Left lung (tissue), 10 donors: ENCODE data around the gene PMM2. TPM values are rescaled to one million over a fixed set of nuclear protein-coding genes. Genes with fewer than 3 reads are reported as not detected.

Source experiments
- ATAC-seq: fragments of 200-7000 bp; cut with Tn5 transposase; one replicate; pipeline ENCODE4 v1.9.1; 2020; ENCODE audit warnings: moderate library complexity
- DNase-seq, 4 donors: peaks; one replicate each; pipeline ENCODE4 v3.0.0-alpha.2; 2013 to 2020
- H3K27ac ChIP-seq, 2 donors: fragments of 200-600 bp; sonication (generic) in 1 of 2; one replicate each; pipeline versions ENCODE4 v1.5.0 to v1.8.0; 2020 to 2021
- H3K27me3 ChIP-seq, 2 donors: fragments of 200-600 bp; sonication (generic) in 1 of 2; one replicate each; pipeline versions ENCODE4 v1.5.0 to v1.8.0; 2020 to 2021
- H3K36me3 ChIP-seq, 2 donors: fragments of 200-600 bp; sonication (generic) in 1 of 2; one replicate each; pipeline versions ENCODE4 v1.5.0 to v1.8.0; 2020 to 2021
- H3K4me1 ChIP-seq, 2 donors: fragments of 200-600 bp; one replicate each; pipeline ENCODE4 v1.8.0; 2021
- H3K4me3 ChIP-seq, 2 donors: fragments of 200-600 bp; sonication (generic) in 1 of 2; one replicate each; pipeline versions ENCODE4 v1.5.0 to v1.8.0; 2020 to 2021; ENCODE audit warnings: mild to moderate bottlenecking in 1 of 2
- H3K9me3 ChIP-seq, 2 donors: fragments of 200-600 bp; sonication (generic) in 1 of 2; one replicate each; pipeline versions ENCODE4 v1.5.0 to v1.8.0; 2020 to 2021
- intact Hi-C, 2 donors: fragments of 100-400 bp; cut with DNase I; formaldehyde crosslinking; loops; one replicate each; pipeline versions ENCODE4 v1.11.2 to v1.14.2; 2022
- polyA plus RNA-seq, 6 donors: library from polyadenylated mRNA; unstranded; fragments of 120-200 nt; gene quantifications; one replicate each; pipeline ENCODE4 v1.2.1, GENCODE V29; 2013; ENCODE audit not compliant: insufficient read length in 6 of 6
- total RNA-seq, 2 donors: library from RNA; stranded (reverse); fragmentation: NEBNext Ultra II Directional; extraction: Animal tissue kit (Norgen Biotek cat#: 25700); gene quantifications; one replicate each; pipeline ENCODE4 v1.2.1, GENCODE V29; 2021
- TF ChIP-seq, protein P1 (sequence below), 2 donors: fragments of 200-600 bp; sonication (generic) in 1 of 2; IDR thresholded peaks; one replicate each; pipeline versions ENCODE4 v1.5.0 to v1.8.0; 2021; ENCODE audit warnings: antibody characterized with exemption in 2 of 2
- donor health status: DM: no; HTN: yes; CAD: no.
- donor health status: DM: no; HTN: no; CAD: no.

The PMM2 gene
- total and polyA plus RNA-seq, 8 donors, result 19.2 to 38.2 (median 22.9) TPM

DNA sequence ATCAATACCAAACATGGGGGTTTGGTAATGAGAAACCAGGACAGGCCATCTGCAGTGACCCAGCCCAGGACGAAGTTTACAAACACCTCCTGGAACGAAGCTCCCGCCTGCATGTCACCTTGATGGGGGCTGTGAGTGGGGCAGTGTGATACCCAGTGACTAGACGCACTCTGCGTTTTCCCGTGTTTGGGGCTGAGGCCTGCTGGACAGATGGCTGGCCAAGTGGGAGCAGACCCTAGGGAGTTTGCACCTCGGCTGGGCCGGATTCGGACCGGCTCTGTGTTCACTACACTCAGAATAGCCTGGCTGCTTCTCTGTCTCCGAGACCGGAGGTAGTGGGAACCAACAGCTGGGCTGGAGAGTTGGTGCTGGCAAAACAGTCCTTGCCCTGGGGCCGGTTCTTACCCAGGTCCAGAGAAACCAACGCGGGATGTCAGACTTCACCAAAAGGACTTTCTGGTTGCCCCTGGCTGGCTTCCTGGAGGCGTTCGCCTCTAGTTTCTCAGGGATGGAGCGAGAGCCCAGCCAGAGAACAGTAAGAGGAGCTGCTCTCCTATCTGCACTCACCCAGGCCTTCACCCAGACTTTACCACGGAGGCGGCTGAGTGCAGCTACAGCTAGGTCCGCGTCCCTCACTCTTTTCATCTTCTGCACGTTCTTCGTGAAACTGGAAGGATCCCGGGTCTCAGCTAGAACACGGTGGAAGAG, 50.7 kb downstream of the PMM2 start:
- DNase-seq (no peak), ATAC-seq (no peak)
- intact Hi-C loops, result no loop called here
- Histone ChIP-seq H3K27me3 (no peaks in the 10 kb centered on the region), H3K4me3 (no peak overlapping the region), H3K4me1 (peaks cover 0 to 28% of the 10 kb centered on the region in 2 donors), H3K27ac (peak overlapping the region in 1 of 2 donors; percentile 68), H3K36me3 (peaks cover 0 to 74% of the 10 kb centered on the region in 2 donors), H3K9me3 (no peaks in the 10 kb centered on the region)
- TF ChIP-seq, protein P1, sequence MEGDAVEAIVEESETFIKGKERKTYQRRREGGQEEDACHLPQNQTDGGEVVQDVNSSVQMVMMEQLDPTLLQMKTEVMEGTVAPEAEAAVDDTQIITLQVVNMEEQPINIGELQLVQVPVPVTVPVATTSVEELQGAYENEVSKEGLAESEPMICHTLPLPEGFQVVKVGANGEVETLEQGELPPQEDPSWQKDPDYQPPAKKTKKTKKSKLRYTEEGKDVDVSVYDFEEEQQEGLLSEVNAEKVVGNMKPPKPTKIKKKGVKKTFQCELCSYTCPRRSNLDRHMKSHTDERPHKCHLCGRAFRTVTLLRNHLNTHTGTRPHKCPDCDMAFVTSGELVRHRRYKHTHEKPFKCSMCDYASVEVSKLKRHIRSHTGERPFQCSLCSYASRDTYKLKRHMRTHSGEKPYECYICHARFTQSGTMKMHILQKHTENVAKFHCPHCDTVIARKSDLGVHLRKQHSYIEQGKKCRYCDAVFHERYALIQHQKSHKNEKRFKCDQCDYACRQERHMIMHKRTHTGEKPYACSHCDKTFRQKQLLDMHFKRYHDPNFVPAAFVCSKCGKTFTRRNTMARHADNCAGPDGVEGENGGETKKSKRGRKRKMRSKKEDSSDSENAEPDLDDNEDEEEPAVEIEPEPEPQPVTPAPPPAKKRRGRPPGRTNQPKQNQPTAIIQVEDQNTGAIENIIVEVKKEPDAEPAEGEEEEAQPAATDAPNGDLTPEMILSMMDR (IDR thresholded peaks at IDR 0.05), result no peak

DNA sequence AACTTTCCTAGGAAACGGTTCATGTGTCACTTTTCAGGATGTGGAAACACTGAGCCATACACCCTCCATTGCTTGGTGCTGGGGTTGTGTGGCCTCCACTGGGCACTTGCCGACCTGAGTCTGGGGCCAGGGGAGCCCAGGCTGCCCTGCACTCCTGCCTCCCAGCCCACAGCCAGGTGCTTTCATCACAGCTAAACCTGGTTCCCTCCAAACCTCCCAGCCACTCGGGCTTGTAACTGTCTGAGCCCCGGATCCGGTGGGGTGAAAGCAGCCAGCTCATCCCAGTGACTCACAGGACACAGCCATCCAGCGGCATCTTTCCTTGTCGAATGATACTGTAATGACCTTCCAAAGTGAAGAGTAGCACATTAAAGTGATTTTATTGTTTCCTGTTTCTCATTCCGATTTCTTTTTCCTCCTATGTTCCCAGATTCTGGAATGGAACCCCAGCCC, 51.3 kb downstream of the PMM2 start:
- peaks cover 0 to 79% of the 10 kb centered on the region in 2 donors for H3K36me3 ChIP-seq
- no peak overlapping the region for H3K4me3 ChIP-seq
- intact Hi-C loops, result no loop called here
- H3K27me3 ChIP-seq, result no peaks in the 10 kb centered on the region
- TF ChIP-seq, protein P1 (IDR thresholded peaks at IDR 0.05), result no peak
- ATAC-seq (peak; percentile 6), DNase-seq (no peak)
- peaks cover 0 to 28% of the 10 kb centered on the region in 2 donors for H3K4me1 ChIP-seq
- peak overlapping the region in 1 of 2 donors; percentile 68 for H3K27ac ChIP-seq
- no peaks in the 10 kb centered on the region for H3K9me3 ChIP-seq

DNA sequence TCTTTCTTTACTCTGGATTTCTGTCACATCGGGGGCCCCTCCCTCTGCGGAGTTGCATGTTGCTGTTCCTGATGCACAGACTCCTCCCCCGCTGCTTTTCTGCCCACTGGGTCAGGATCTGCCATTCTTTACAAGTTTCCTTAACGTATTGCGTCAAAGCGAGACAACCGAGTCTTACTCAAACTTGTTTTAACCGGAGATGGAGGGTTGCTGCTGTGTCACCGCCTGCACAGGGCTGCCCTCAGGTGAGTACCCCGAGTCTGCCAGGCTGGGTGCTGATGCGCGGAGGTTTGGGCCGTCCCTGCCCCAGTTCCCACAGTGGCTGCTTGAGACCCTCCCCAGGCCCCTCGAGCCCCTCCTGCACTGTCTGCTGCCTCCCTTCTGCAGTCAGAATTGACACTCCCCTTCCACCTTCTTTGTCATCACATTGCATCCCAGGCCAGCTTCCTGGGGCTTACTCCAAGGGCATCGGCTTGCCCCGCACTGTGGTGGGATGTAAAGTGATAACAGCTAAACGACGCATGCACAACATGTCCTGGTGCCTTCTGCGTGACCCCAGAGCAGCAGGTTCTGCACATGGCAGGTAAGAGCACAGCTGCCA, 51.9 kb downstream of the PMM2 start:
- no peak overlapping the region for H3K4me3 ChIP-seq
- no peak for DNase-seq
- no peaks in the 10 kb centered on the region for H3K27me3 ChIP-seq
- peaks cover 0 to 28% of the 10 kb centered on the region in 2 donors for H3K4me1 ChIP-seq
- peak overlapping the region in 1 of 2 donors; percentile 68 for H3K27ac ChIP-seq
- H3K9me3 ChIP-seq, result no peaks in the 10 kb centered on the region
- peaks cover 0 to 85% of the 10 kb centered on the region in 2 donors for H3K36me3 ChIP-seq
- TF ChIP-seq, protein P1 (IDR thresholded peaks at IDR 0.05), result no peak
- intact Hi-C loops, result no loop called here
- ATAC-seq, result no peak

DNA sequence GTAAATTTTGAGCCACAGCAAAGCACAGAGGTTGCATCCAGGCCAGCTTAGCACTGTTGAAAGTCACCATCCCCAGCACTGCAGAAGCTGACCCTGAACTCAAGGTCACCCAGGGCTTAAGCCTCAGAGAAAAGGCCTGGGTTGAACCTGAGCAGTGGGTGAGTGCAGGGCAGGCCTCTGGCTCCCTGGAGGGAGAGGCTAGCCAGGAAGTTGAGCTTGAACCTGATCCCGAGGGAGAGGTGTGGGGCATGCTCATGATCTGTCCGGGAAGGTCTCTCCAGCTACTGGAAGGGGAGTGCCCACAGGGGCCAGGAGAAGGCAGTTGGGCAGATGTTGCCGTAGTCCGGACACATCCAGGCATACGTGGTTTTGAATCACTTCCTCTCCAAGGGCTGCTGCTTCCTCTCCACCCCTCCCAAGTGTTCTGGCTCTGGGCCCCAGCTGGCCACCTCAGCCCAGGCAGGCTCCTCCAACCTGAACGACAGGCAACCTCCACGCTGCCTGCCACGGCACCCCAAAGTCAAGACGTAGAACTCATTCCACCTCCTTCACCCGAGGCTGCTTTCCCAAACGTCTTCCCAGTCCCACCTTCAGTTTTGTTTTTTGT, 52.7 kb downstream of the PMM2 start:
- ATAC-seq, result peak; percentile 67
- Histone ChIP-seq H3K27me3 (no peaks in the 10 kb centered on the region), H3K27ac (peak overlapping the region in 1 of 2 donors; percentile 68), H3K4me1 (peaks cover 0 to 28% of the 10 kb centered on the region in 2 donors), H3K36me3 (peaks cover 0 to 92% of the 10 kb centered on the region in 2 donors), H3K4me3 (no peak overlapping the region), H3K9me3 (no peaks in the 10 kb centered on the region)
- TF ChIP-seq, protein P1 (IDR thresholded peaks at IDR 0.05), result no peak
- peak in 2 of 4 donors; percentile 23 to 84 for DNase-seq
- intact Hi-C loops, result no loop called here
